Activated T-helper 9 cell treated with anti-CD3 and anti-CD28 coated beads, Interleukin-2, amount 50 U/mL, for 16 hours (primary cell): ENCODE measurements around the gene CDHR4.
"Not testable (repeated sequence)": the region's sequence is repeated elsewhere in the genome, so short reads cannot be mapped to it uniquely, and the experiment has no call there.

Experiments
- DNase-seq: peaks from one replicate; pipeline ENCODE4 v3.0.0-alpha.2; 2020; ENCODE audit warnings: low read depth

The CDHR4 gene

GRCh38 chr3:49799761-49800160 is at the start of gene CDHR4:
TSS of gene CDHR4 (minus strand) at chr3:49799873. CDS start at chr3:49799812, 61 bp downstream.
- DNase-seq: no peak

- no peak for DNase-seq
Measured at GRCh38 chr3:49845694-49846093, 46.0 kb upstream of the CDHR4 start.

- DNase-seq: no peak
Measured at GRCh38 chr3:49844464-49845183, 45.0 kb upstream of the CDHR4 start.

DNA sequence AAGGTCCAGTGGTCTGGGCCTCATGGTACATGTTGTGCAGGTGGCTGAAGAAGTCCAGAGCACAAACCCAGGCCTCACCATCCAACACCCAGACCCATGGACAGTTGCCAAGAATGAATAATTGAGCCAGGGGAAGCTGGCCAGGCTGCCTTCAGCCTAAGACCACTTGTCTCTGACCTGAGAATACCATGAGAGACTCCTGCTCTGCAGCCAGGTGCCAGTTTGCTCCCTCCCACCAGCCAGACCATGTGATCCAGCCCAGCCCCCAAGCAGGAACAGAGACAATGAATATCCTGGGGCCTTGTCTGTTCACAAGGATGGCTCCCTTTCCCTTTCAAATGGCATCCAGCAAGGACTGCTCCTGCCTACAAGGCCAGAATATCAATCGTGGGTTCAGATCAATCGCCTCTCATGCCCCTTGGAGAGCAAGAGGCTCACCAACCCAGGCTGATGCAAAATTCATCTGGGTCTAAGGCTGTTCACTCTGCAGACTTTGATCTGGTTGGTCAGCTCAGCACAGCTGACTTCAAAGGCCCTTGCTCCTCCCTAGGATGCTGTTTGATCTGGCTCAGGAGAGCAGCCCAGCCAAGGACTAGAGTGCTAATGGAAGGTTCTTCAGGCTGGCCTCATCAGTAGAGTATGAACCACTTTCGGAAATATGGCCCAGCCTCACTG is 43.3 kb upstream of the CDHR4 start:
- no peak for DNase-seq

GRCh38 chr3:49841806-49842205 is 42.1 kb upstream of the CDHR4 start:
- DNase-seq: no peak

DNA sequence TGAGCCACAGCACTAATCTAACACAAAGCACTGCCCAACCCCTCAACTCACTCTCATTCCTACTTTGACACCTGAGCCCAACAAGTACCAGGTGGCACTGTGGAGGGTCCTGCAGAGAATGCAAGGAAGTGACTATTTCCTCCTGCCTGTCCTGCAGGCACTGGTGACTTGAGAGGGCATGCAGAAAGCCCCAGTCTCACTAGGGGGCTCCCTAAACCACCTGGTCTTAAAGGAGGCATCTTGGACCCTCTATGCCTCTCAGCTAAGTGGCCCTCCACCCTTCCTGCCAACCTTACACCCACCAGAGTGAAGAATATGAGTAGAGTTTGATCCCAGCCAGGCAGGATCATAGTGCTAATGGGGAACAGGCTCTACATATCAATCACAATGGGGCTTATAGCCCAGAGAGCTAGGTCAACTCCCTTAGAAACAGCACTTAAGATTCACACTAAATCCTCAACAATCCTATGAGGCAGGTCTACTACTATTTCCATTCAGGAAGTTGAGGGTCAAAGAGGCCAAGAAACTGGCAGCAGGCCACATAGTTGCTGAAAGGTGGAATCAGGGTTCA is 41.5 kb upstream of the CDHR4 start:
- DNase-seq: no peak

DNA sequence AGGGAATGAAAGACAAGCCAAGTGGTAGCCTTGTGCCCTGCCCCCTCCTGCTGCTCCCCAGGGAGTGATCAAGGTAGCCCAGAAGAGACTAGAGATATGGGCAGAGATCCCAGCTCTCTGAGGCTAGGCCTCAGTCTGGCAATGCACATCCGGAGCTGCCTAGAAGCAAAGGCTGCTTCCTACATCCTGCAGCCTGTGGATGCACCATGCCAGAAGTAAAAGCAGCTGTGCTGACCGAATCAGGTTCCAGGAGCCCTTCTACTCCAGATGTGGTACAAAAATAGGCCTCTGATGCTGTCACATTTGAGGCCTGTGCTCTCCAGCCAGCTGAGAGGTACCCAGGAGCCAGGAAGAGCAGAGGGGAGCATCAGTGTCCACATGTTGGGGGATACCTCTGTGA is 40.7 kb upstream of the CDHR4 start:
- no peak for DNase-seq

- peak; percentile 63 for DNase-seq
Measured at GRCh38 chr3:49839193-49839809, 39.6 kb upstream of the CDHR4 start.

DNA sequence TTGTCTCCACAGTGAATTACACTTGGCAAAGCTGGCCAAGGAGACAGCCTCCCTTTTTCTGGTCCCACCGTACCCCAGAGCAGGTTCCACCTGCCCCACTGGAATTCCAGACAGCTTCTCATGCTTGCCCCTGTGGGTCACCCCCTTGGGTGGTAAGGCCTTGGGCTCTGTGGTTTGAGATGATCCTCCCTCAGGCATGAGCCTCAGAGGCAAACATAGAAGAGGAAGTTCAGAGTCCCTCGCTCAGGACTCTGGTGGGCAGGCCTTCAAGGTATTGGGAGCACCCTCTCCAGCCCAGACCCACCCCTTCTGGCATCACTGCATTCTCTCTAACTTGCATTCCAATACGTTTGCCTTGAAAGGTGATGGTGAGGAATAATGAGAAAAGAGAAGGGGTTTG is 31.7 kb upstream of the CDHR4 start:
- no peak for DNase-seq

DNA sequence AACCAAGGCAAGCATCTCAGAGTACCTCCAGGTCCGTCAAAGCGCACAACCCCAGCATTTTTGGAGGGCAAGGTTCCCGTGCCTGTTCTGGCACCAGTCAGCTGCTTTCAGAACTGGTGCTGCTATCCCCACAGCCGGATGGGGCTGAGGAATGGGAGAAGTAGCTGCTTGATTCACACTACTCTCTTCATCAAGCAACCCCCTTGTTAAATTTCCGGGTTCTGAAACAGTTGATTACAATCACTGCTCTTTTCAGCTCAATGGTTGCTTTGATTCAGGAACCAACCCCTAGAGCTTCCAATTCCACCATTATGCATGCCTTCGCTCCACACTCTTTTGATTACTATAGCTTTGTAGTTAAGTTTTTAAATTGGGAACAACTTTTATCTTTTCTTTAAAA is 26.3 kb upstream of the CDHR4 start:
- DNase-seq: no peak

DNA sequence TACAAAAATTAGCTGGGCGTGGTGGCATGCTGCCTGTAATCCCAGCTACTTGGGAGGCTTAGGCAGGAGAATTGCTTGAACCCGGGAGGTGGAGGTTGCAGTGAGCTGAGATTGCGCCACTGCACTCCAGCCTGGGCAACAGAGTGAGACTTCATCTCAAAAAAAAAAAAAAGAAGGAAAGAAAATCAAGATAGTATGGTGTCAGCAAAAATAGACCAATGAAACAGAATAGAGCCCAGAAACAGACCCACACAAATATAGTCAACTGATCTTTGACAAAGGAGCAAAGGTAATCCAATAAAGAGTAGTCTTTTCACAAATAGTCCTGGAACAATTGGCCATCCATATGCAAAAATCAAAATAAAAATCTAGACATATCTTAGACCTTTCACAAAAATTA is 23.5 kb upstream of the CDHR4 start:
- not testable (repeated sequence) for DNase-seq

GRCh38 chr3:49813497-49814174 is 14.0 kb upstream of the CDHR4 start, which contains the start of gene UBA7:
TSS of gene UBA7 (minus strand) at chr3:49813953. CDS start at chr3:49813787, 166 bp downstream.
- DNase-seq: no peak

DNA sequence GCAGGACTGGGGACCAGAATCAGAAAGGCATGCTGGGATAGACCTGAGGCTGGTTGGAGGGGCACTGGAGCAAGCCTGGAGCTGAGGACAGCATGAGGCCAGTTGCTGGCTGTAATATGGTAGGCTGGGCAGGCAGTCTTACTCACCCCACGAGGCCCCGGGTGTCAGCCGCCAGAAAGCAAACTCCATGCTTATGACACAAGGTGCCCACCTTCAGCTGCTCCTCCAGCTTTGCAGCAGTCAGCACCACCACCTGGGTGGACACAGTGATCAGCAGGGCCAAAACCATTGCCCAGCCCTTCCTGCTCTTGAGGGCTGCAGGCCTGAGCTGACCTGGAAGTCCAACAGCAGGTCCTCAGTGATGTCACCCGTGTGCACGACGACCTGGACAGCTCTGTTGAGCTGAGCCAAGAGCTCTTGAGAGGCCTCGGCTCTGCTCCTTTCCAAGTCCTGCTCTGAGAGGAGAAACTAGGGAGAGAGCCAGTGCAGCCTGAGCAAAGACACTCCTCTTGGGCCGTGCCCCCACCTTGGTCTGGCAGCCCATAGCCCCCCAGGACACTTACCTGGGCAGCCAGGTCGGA is 13.3 kb upstream of the CDHR4 start:
- DNase-seq: no peak

DNA sequence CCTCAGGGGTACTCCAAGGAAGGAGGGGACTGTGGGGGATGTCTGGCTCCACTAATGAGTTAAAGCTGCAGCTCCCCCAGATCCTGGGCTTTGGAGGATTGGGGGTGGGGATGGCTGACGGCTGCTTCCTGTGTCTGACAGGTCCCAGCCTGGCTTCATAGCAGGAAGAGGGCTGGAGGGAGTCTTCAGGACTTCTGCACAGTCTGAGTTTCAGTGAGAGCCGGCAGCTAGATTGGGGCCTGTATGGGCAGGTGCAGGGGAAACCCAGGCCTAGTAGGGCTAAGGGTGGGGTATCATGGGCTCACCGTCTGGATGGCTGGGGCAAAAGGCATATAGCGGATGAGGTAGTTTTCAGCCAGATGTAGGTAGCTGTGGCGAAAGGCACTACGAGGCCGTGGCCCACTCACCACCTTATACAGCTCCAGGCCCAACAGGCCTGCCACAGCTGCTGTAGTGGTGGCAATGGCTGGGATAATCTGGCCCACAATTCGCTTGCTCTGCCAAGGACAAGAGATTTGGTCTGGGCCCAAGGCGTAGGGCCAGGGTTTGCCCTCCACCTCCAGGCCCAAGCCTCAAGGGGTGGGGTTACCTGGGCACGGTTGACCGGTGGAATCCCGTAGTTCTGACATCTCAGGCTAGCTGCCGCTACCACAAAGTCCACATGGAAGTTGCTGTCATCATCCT is 7.9 kb upstream of the CDHR4 start:
- no peak for DNase-seq

DNA sequence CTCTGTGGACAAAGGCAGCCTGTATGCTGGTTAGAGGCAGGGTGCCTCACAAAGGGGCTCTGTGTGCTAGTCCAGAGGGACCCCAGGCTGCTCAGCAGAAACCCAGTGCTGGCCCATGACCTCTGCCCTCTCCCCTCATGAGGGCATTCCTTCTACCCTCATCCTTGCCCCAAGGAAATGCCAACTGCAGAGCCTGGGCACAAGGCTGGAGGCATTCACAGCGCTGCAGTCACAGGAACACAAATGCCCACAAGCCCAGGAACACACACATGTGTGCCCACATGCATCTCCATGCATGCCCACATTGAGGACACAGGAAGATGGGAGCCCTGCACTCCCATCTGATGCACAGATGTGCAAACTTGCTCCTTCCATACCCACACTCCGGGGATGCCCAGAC is 7.2 kb upstream of the CDHR4 start:
- no peak for DNase-seq

DNA sequence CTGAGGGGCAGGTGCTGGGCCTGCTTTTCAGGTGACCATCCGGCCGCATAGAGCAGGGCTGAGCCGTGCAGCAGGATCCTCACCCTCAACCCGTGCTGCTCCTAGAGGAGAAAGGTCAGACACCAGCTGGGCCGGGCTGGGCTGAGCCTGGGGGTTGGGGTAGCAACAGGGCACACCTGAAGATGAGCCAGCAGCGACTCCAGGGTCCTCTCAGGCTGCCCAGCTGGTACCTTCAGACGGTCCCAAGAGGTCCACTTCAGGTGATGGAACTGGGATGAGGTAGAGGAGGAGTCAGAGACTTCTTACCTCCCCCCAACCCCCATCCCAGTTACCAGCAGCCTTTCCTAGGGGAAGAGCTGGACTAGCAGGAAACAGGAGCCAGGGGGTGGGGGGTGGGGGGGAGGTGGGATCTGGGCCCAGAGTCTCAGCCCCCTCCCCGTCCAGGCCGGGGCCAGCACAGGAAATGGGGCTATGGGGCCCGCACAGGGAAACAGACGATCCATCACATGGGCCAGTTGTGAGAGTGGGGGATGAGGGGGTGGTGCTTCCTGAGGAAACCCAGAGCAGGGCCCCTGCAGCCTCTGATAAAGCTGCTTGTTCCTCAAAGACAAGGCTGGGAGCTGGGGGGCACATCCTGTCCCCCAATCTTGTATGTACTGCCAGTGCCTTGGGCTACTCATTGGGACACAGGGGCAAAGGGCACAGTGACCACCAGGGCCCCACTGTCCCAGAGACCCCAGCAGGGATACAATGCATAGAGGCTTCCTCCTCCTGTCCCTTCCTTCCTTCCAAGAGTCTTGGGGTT is 6.4 kb upstream of the CDHR4 start:
- no peak for DNase-seq

DNA sequence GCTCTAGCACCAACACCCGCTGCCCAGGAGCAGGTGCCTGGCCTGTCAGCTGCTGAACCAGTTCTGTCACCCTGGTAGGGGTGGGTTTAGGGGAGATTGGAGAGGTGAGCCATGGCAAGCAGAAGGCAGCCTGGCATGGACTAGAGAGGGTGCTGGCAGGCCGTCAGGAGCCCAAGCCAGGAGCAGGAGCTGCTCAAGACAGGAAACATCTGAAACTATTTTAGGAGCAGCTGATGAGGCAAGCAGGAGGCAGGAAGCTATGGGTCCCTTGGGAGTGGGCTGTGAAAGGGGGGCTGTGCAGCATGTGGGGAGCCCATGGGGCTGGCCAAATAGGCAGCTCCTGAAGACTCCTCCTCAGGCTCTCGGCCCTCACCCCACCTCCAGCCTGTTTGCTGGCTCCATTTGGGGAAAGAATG is 5.7 kb upstream of the CDHR4 start:
- no peak for DNase-seq

GRCh38 chr3:49804141-49805041 is 4.7 kb upstream of the CDHR4 start:
- DNase-seq: no peak

DNA sequence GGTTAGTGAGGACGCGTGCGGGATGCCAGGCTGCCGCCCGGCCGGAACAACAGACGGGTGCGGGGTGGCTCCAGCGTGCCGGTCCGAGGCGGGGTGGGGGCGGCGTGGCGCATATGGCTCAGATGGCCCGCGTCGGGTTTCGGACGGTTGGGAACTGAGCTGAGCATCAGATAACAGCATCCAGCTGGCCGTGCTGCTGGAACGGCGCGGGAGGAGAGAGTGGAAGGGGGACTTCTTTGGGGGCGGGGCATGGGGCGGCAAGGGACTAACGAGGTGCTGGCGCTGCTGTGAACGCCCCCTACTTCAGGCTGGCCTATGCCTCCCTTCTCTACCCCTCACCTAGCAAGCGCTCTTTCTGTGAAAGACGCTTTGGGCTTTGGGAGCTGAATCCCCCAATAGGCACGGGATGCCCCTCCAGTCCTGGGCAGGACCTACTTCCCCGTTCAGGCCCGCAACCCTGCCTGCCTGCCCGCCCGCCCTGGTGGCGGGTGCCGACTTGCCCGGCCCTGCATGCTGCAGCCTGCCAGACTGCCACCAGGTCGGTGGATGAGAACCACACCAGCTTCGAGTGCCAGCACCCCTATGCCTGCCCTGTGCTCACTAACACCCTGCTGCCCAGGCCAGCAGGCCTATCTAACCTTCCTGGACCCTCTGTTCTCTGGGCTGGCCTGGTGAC is 3.9 kb upstream of the CDHR4 start:
- peak; percentile 33 for DNase-seq
